SK-N-SH (cell line): ENCODE measurements around the gene ATP4A. TPM values are rescaled to one million over a fixed set of nuclear protein-coding genes. Genes with fewer than 3 reads are reported as not detected.

ENCODE experiments used
- CTCF ChIA-PET: fragments of 300-600, 350-600 bp; formaldehyde crosslinking; extraction: SDS; loops from one replicate; lab custom pipeline; 2021; lab: Yijun Ruan, JAX
- POLR2A ChIA-PET: fragments of 350-600 bp; sonication (Branson Sonifier 250); formaldehyde crosslinking; extraction: SDS; loops from one replicate; lab custom pipeline; 2020; ENCODE audit warnings: antibody characterized with exemption, inconsistent platforms; lab: Yijun Ruan, JAX
- DNase-seq: peaks from one replicate; pipeline ENCODE4 v3.0.0; 2012
- H2AFZ ChIP-seq: fragments of 200-600 bp; sonication (generic); 2 replicates; pipeline ENCODE4 v1.8.1; 2016; ENCODE audit warnings: antibody characterized with exemption, mild to moderate bottlenecking, low read depth
- H3F3A ChIP-seq: fragments of 200-600 bp; sonication (generic); replicated peaks from 2 replicates; pipeline ENCODE3; 2016; ENCODE audit warnings: antibody characterized with exemption, mild to moderate bottlenecking; ENCODE audit not compliant: insufficient read depth
- H3K27ac ChIP-seq, 2 experiments: fragments of 200-500 bp in 1 of 2; fragments of 200-600 bp in 1 of 2; sonication (Bioruptor generic) in 1 of 2; sonication (generic), shearing (Covaris generic) in 1 of 2; 2 replicates each; pipeline versions ENCODE4 v1.5.1 to v1.6.1; 2014 to 2016; ENCODE audit warnings: low read depth in 2 of 2, inconsistent platforms in 1 of 2, low read length in 1 of 2, mild to moderate bottlenecking in 1 of 2, mixed read lengths in 1 of 2
- H3K27me3 ChIP-seq: fragments of 200-600 bp; sonication (generic), shearing (Covaris generic); 2 replicates; pipeline ENCODE4 v1.6.1; 2016; ENCODE audit warnings: mixed run types; ENCODE audit not compliant: insufficient read depth
- H3K36me3 ChIP-seq, 2 experiments: fragments of 200-500 bp in 1 of 2; fragments of 200-600 bp in 1 of 2; sonication (Bioruptor generic) in 1 of 2; sonication (generic) in 1 of 2; replicated peaks in 1 of 2; 2 replicates each; pipeline versions ENCODE3 to v1.5.1; 2014 to 2016; ENCODE audit warnings: low read length in 1 of 2, mild to moderate bottlenecking in 1 of 2; ENCODE audit not compliant: insufficient read depth in 2 of 2, control insufficient read depth in 1 of 2
- H3K4me1 ChIP-seq, 2 experiments: fragments of 200-500 bp in 1 of 2; fragments of 200-600 bp in 1 of 2; sonication (Bioruptor generic) in 1 of 2; sonication (generic), shearing (Covaris generic) in 1 of 2; 2 replicates each; pipeline versions ENCODE4 v1.5.1 to v1.6.1; 2014 to 2016; ENCODE audit warnings: low read depth in 1 of 2, low read length in 1 of 2, mixed run types in 1 of 2; ENCODE audit not compliant: insufficient read depth in 2 of 2, control insufficient read depth in 1 of 2
- H3K4me2 ChIP-seq: fragments of 200-600 bp; sonication (generic), shearing (Covaris generic); 2 replicates; pipeline ENCODE4 v1.6.1; 2017; ENCODE audit warnings: mixed run types
- H3K4me3 ChIP-seq, 2 experiments: fragments of 200-500 bp in 1 of 2; fragments of 200-600 bp in 1 of 2; sonication (Bioruptor generic) in 1 of 2; sonication (generic), shearing (Covaris generic) in 1 of 2; 2 replicates each; pipeline versions ENCODE4 v1.5.1 to v1.8.1; 2014 to 2016; ENCODE audit warnings: low read depth in 2 of 2, inconsistent platforms in 1 of 2, low read length in 1 of 2, mild to moderate bottlenecking in 1 of 2, mixed read lengths in 1 of 2, moderate library complexity in 1 of 2
- H3K79me2 ChIP-seq: fragments of 200-600 bp; sonication (generic); 2 replicates; pipeline ENCODE4 v1.8.1; 2017; ENCODE audit warnings: mild to moderate bottlenecking; ENCODE audit not compliant: insufficient read depth
- H3K9ac ChIP-seq: fragments of 200-600 bp; sonication (generic); 2 replicates; pipeline ENCODE4 v1.6.1; 2017; ENCODE audit warnings: mixed run types
- H3K9me2 ChIP-seq: fragments of 200-600 bp; sonication (generic); 2 replicates; pipeline ENCODE4 v1.6.1; 2017; ENCODE audit warnings: mixed run types
- H3K9me3 ChIP-seq: fragments of 200-600 bp; sonication (generic); 2 replicates; pipeline ENCODE4 v1.6.1; 2017; ENCODE audit warnings: mixed run types, mild to moderate bottlenecking, moderate library complexity
- H4K20me1 ChIP-seq: fragments of 200-600 bp; sonication (generic); 2 replicates; pipeline ENCODE4 v1.6.1; 2017; ENCODE audit warnings: mild to moderate bottlenecking, mixed run types; ENCODE audit not compliant: insufficient read depth
- CHD2 ChIP-seq: fragments of 150-350 bp; IDR thresholded peaks from 2 replicates; pipeline ENCODE4 v1.6.1; 2018; ENCODE audit warnings: low read length; ENCODE audit not compliant: partially characterized antibody
- FOXJ3 ChIP-seq: sonication (generic); formaldehyde crosslinking; IDR thresholded peaks from 2 replicates; pipeline ENCODE4 v1.5.1; 2020; ENCODE audit warnings: mild to moderate bottlenecking, missing genetic modification reagents
- FOXM1 ChIP-seq: IDR thresholded peaks from 2 replicates; pipeline ENCODE4 v1.4.0; 2012; ENCODE audit warnings: low read depth, mild to moderate bottlenecking
- MXI1 ChIP-seq: IDR thresholded peaks from 2 replicates; pipeline ENCODE4 v1.6.1; 2012; ENCODE audit warnings: mild to moderate bottlenecking, low read depth, low read length, improper control_type of control experiment
- NFIC ChIP-seq: IDR thresholded peaks from 2 replicates; pipeline ENCODE4 v1.4.0; 2012; ENCODE audit warnings: borderline replicate concordance
- NRF1 ChIP-seq: IDR thresholded peaks from 2 replicates; pipeline ENCODE4 v1.6.1; 2012; ENCODE audit warnings: low read depth, mild to moderate bottlenecking, low read length
- RCOR1 ChIP-seq: fragments of 150-350 bp; IDR thresholded peaks from 2 replicates; pipeline ENCODE4 v1.6.1; 2017; ENCODE audit warnings: antibody characterized with exemption, low read length
- RFX5 ChIP-seq: IDR thresholded peaks from 2 replicates; pipeline ENCODE4 v1.6.1; 2012; ENCODE audit warnings: mild to moderate bottlenecking, improper control_type of control experiment, low read length
- SMC3 ChIP-seq: IDR thresholded peaks from 2 replicates; pipeline ENCODE4 v1.6.1; 2012; ENCODE audit warnings: low read depth, low read length, improper control_type of control experiment
- TAF1 ChIP-seq: IDR thresholded peaks from 2 replicates; pipeline ENCODE4 v1.6.1; 2012; ENCODE audit warnings: low read depth, mild to moderate bottlenecking, low read length, moderate library complexity, borderline replicate concordance
- TEAD4 ChIP-seq: IDR thresholded peaks from 2 replicates; pipeline ENCODE4 v1.4.0; 2012; ENCODE audit warnings: mild to moderate bottlenecking, borderline replicate concordance; ENCODE audit not compliant: insufficient read depth
- YY1 ChIP-seq: IDR thresholded peaks from 2 replicates; pipeline ENCODE4 v1.4.0; 2012; ENCODE audit warnings: low read depth, mild to moderate bottlenecking
- WGBS: methylation state at CpG from one replicate; pipeline ENCODE4 v1.1.6; 2017; ENCODE audit warnings: low lambda C conversion rate; 5-methylcytosine and 5-hydroxymethylcytosine counted together
- polyA plus RNA-seq, 3 experiments: library from polyadenylated mRNA; depleted of rRNA; stranded (reverse); fragments of >200 nt; gene quantifications; 2 replicates each; pipeline ENCODE4 v1.2.3, GENCODE V29; 2012
- TF ChIP-seq, protein P1 (sequence below): IDR thresholded peaks from 2 replicates; pipeline ENCODE4 v1.6.1; 2012; ENCODE audit warnings: mild to moderate bottlenecking, low read depth, low read length, moderate library complexity
- TF ChIP-seq, protein P2 (sequence below): IDR thresholded peaks from 2 replicates; pipeline ENCODE4; 2012
- TF ChIP-seq, protein P3 (sequence below): IDR thresholded peaks from 2 replicates; pipeline ENCODE4 v1.4.0; 2012; ENCODE audit warnings: low read depth, borderline replicate concordance

Gene ATP4A
- polyA plus RNA-seq, 1 of the 3 experiments (the other 2 are of a cell fraction): not detected

DNA sequence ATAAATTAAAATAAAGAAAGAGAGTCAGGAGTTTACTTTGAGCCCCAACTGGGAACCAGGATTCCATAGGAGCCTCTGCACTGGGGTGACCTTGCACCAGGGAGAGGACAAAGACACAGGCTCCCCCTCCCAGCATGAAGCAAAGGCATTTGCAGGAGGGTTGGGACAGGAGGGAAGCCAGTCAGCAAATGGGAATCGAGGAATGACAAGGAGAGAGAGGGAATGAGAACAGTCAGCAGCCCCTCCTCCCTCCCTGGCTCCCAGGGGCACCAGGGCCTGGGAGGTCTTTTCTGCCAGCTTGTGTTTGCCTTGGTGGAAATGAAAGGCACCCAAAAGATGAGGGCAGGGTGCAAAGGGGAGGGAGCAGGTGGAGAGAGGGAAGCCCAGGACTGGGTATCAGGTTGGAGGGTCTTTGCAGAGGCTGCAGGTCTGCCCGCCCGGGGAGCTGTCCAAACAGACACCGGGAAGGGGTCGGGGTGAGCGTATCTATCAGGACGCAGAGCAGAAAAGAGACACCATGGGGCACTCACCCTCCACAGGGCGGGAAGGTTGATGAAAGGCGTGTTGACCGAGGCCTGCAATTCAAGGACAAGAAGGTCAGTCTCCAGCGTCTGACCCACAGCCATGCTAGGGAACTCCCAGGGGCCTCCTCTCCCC, 39.1 kb downstream of the ATP4A start:
- H3K4me2 ChIP-seq: no peak overlapping the region
- DNase-seq: no peak
- POLR2A ChIA-PET: no interaction called here
- no peaks in the 10 kb centered on the region for H3F3A ChIP-seq
- CTCF ChIA-PET: interaction anchor here (3.0 kb wide), 1 partner anchor 14 kb away, joined by 17 read pairs; no protein-coding TSS in a partner anchor
- H3K79me2 ChIP-seq: no peaks in the 10 kb centered on the region
- no peak overlapping the region for H2AFZ ChIP-seq
- H3K27me3 ChIP-seq: peaks cover 36% of the 10 kb centered on the region
- no peaks in the 10 kb centered on the region for H3K9me3 ChIP-seq
- TF ChIP-seq TEAD4 (no peak), MXI1 (no peak), SMC3 (no peak)
- TF ChIP-seq, protein P1, sequence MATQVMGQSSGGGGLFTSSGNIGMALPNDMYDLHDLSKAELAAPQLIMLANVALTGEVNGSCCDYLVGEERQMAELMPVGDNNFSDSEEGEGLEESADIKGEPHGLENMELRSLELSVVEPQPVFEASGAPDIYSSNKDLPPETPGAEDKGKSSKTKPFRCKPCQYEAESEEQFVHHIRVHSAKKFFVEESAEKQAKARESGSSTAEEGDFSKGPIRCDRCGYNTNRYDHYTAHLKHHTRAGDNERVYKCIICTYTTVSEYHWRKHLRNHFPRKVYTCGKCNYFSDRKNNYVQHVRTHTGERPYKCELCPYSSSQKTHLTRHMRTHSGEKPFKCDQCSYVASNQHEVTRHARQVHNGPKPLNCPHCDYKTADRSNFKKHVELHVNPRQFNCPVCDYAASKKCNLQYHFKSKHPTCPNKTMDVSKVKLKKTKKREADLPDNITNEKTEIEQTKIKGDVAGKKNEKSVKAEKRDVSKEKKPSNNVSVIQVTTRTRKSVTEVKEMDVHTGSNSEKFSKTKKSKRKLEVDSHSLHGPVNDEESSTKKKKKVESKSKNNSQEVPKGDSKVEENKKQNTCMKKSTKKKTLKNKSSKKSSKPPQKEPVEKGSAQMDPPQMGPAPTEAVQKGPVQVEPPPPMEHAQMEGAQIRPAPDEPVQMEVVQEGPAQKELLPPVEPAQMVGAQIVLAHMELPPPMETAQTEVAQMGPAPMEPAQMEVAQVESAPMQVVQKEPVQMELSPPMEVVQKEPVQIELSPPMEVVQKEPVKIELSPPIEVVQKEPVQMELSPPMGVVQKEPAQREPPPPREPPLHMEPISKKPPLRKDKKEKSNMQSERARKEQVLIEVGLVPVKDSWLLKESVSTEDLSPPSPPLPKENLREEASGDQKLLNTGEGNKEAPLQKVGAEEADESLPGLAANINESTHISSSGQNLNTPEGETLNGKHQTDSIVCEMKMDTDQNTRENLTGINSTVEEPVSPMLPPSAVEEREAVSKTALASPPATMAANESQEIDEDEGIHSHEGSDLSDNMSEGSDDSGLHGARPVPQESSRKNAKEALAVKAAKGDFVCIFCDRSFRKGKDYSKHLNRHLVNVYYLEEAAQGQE: peak; percentile 40; the same call in 1 of the 2 replicates
- TF ChIP-seq, protein P2, sequence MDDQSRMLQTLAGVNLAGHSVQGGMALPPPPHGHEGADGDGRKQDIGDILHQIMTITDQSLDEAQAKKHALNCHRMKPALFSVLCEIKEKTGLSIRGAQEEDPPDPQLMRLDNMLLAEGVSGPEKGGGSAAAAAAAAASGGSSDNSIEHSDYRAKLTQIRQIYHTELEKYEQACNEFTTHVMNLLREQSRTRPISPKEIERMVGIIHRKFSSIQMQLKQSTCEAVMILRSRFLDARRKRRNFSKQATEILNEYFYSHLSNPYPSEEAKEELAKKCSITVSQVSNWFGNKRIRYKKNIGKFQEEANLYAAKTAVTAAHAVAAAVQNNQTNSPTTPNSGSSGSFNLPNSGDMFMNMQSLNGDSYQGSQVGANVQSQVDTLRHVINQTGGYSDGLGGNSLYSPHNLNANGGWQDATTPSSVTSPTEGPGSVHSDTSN: no peak
- H3K9ac ChIP-seq: no peak overlapping the region
- WGBS: 32% methylated on average over 10 of the region's 11 CpGs
- no peaks in the 10 kb centered on the region for H4K20me1 ChIP-seq
- no peak overlapping the region for H3K4me3 ChIP-seq
- H3K27ac ChIP-seq: no peak overlapping the region
- no peaks in the 10 kb centered on the region for H3K36me3 ChIP-seq
- H3K9me2 ChIP-seq: no peaks in the 10 kb centered on the region
- no peaks in the 10 kb centered on the region for H3K4me1 ChIP-seq

DNA sequence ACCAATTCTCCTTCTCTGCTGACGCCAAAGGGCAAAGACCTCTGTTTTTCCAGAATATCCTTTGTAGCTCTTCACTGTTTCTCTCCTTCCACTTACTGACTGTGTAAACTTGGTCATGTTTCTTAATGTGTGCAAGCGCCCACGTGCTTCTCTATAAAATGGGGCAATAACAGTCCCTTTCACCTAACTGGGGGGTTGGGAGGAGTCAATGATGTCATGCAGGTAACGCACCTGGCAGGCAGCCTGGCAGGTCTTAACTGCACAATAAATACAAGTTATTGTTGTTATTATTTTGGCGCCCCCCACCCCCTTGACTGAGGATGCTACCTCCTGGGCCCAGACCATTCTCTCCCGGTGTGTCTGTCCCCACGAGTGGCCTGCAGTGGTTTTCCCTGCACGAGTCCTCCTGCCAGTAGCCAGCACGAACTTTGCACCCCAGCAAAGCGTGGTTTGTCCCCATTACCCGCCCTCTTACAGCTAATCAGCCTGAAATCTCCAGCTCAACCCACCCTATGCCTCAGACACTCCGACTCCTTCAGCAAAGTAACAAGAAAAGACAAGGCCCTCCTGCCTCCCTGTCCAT, 40.6 kb downstream of the ATP4A start:
- Histone ChIP-seq H3K4me3 (no peak overlapping the region), H3K9me2 (no peaks in the 10 kb centered on the region), H4K20me1 (no peaks in the 10 kb centered on the region), H3K9ac (no peak overlapping the region), H3K4me2 (no peak overlapping the region), H3F3A (no peaks in the 10 kb centered on the region), H2AFZ (no peak overlapping the region), H3K9me3 (no peaks in the 10 kb centered on the region), H3K27ac (no peak overlapping the region), H3K36me3 (no peaks in the 10 kb centered on the region), H3K4me1 (no peaks in the 10 kb centered on the region), H3K79me2 (no peaks in the 10 kb centered on the region), H3K27me3 (peaks cover 21% of the 10 kb centered on the region)
- WGBS: 38% methylated on average over 12 of the region's 12 CpGs
- TF ChIP-seq, protein P1: no peak
- no peak for TF ChIP-seq SMC3
- TF ChIP-seq RCOR1: no peak
- TF ChIP-seq, protein P3, sequence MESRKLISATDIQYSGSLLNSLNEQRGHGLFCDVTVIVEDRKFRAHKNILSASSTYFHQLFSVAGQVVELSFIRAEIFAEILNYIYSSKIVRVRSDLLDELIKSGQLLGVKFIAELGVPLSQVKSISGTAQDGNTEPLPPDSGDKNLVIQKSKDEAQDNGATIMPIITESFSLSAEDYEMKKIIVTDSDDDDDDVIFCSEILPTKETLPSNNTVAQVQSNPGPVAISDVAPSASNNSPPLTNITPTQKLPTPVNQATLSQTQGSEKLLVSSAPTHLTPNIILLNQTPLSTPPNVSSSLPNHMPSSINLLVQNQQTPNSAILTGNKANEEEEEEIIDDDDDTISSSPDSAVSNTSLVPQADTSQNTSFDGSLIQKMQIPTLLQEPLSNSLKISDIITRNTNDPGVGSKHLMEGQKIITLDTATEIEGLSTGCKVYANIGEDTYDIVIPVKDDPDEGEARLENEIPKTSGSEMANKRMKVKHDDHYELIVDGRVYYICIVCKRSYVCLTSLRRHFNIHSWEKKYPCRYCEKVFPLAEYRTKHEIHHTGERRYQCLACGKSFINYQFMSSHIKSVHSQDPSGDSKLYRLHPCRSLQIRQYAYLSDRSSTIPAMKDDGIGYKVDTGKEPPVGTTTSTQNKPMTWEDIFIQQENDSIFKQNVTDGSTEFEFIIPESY: no peak
- TF ChIP-seq NRF1: no peak
- TF ChIP-seq NFIC: no peak
- no peak for TF ChIP-seq FOXM1
- no peak for TF ChIP-seq RFX5
- no peak for TF ChIP-seq TAF1
- no peak for TF ChIP-seq CHD2
- no peak for TF ChIP-seq YY1
- no peak for TF ChIP-seq FOXJ3 (CRISPR knock-in tag)
- POLR2A ChIA-PET: no interaction called here
- DNase-seq: no peak
- CTCF ChIA-PET: interaction anchor here (0.8 to 3.0 kb wide), 2 partner anchors 12 to 69 kb away, joined by 3 to 17 read pairs; no protein-coding TSS in a partner anchor
